ENCODE measurements around the gene CCDC197.

Gene CCDC197

GRCh38 chr14:93996130-93996695 lies 888 bp upstream of the CCDC197 start:
- Histone ChIP-seq H3K9me2 (ENCODE audit: low read depth, low read length) (no peaks in the 10 kb centered on the region), H3K4me2 (ENCODE audit: low read length) (no peak overlapping the region), H3K4me1 (ENCODE audit: insufficient read depth, low read length, severe bottlenecking) (peaks cover 23% of the 10 kb centered on the region), H3K79me2 (ENCODE audit: insufficient read depth, low read length) (no peaks in the 10 kb centered on the region), H3K9me3 (ENCODE audit: low read length) (no peaks in the 10 kb centered on the region), H3K36me3 (ENCODE audit: insufficient read depth, low read length) (no peaks in the 10 kb centered on the region), H3K4me3 (ENCODE audit: low read depth, low read length, poor library complexity, severe bottlenecking) (no peak overlapping the region), H3K27me3 (ENCODE audit: insufficient read depth, low read length) (no peaks in the 10 kb centered on the region), H4K20me1 (ENCODE audit: insufficient read depth, low read length) (no peaks in the 10 kb centered on the region), H3F3A (ENCODE audit: insufficient read depth, low read length) (no peaks in the 10 kb centered on the region), H3K9ac (ENCODE audit: low read length) (no peak overlapping the region), H3K27ac (ENCODE audit: low read depth, low read length, poor library complexity, severe bottlenecking) (no peak overlapping the region), H2AFZ (ENCODE audit: low read length) (no peak overlapping the region)
- no peak for TF ChIP-seq EZH2 (IDR thresholded peaks at IDR 0.05; ENCODE audit: borderline replicate concordance, low read length)
- TF ChIP-seq CTCF (IDR thresholded peaks at IDR 0.05; ENCODE audit: low read length): no peak

DNA sequence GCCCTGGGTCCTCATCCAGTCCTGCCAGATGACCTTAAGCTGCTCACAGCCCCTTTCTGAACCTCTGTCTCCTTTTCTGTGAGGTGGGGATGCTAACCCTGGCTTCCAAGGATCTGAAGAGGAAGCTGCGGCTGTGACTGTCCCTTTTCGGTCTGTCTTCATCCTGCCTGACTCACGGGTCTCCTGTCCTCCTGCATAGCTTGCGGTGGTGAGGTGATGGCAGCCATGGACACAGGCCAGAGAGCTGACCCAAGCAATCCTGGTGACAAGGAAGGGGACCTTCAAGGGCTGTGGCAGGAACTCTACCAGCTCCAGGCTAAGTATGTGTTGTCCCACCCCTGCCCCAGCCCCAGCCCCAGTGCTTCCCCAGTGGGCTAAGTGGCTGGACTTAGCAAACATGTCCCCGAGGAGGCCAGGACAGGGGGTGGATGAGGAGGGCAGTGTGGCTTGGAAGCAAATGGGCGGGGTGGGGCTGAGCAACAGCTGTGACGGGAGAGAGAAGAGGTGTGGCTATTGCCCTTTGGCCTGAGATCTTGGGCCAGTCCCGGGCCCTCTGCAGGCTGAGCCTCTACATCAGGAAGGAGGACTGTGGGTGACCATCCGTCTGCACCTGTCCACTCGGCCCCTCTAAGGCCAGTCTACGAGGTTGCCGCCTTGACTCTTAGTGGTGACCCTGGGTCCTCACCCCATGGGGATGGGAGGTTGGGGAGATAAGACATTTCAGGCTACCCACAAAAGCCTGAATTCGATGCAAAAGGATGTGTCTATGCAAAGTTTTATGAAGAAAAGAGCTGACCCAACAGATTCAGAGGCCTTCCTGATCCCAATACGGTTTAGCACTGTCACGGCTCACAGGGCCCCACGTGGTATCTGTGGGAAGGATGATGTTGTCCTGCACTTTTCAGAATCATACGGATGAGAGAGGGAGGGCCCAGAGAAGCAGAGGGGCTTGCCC lies 1.1 kb downstream of the CCDC197 start:
- TF ChIP-seq CTCF (IDR thresholded peaks at IDR 0.05; ENCODE audit: low read length) (no peak), EZH2 (IDR thresholded peaks at IDR 0.05; ENCODE audit: borderline replicate concordance, low read length) (no peak)

DNA sequence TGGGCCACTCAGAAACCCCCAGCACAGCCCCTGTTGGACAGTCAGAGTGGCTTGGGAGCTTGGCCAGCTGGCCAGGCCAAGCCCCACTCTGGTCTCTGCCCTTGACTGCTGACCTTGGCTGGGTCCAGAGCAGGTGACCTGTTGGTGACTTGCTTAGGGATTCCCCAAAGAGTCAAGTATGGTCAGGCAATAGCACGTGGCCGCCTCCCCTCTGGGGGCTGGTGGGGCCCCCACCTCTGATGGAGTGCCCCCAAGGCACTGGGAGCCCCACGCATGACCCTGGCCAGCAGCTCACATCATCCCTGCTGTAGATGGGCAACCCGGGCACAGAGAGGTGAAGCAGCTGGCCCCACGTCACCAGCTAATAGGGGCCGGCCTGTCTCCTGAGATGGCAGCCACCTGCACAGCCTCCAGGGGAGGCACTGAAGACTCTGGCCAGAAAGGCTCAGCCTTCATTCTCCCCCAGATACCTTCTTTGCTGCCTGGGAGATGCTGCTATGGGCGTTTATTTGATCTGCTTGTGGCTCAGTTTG lies 1.8 kb downstream of the CCDC197 start:
- peaks cover 32% of the 10 kb centered on the region for H3K4me1 ChIP-seq (ENCODE audit: insufficient read depth, low read length, severe bottlenecking)
- no peak overlapping the region; the same call in 1 of the 2 replicates for H3K4me2 ChIP-seq (ENCODE audit: low read length)
- no peaks in the 10 kb centered on the region for H3K9me2 ChIP-seq (ENCODE audit: low read depth, low read length)
- H2AFZ ChIP-seq (ENCODE audit: low read length): no peak overlapping the region
- no peaks in the 10 kb centered on the region for H3F3A ChIP-seq (ENCODE audit: insufficient read depth, low read length)
- no peaks in the 10 kb centered on the region for H3K79me2 ChIP-seq (ENCODE audit: insufficient read depth, low read length)
- H3K9ac ChIP-seq (ENCODE audit: low read length): peak overlapping the region; percentile 20; the same call in 1 of the 2 replicates
- no peaks in the 10 kb centered on the region for H3K36me3 ChIP-seq (ENCODE audit: insufficient read depth, low read length)
- no peak overlapping the region for H3K4me3 ChIP-seq (ENCODE audit: low read depth, low read length, poor library complexity, severe bottlenecking)
- TF ChIP-seq CTCF (IDR thresholded peaks at IDR 0.05; ENCODE audit: low read length) (no peak), EZH2 (IDR thresholded peaks at IDR 0.05; ENCODE audit: borderline replicate concordance, low read length) (no peak)
- H3K9me3 ChIP-seq (ENCODE audit: low read length): no peaks in the 10 kb centered on the region
- H3K27ac ChIP-seq (ENCODE audit: low read depth, low read length, poor library complexity, severe bottlenecking): peak overlapping the region; percentile 42
- no peaks in the 10 kb centered on the region for H4K20me1 ChIP-seq (ENCODE audit: insufficient read depth, low read length)
- H3K27me3 ChIP-seq (ENCODE audit: insufficient read depth, low read length): no peaks in the 10 kb centered on the region

More for the DNA sequence above, 1.1 kb downstream of the CCDC197 start:
- Histone ChIP-seq H3K4me3 (ENCODE audit: low read depth, low read length, poor library complexity, severe bottlenecking) (no peak overlapping the region), H3K36me3 (ENCODE audit: insufficient read depth, low read length) (no peaks in the 10 kb centered on the region), H3K9me3 (ENCODE audit: low read length) (no peaks in the 10 kb centered on the region), H3K9ac (ENCODE audit: low read length) (no peak overlapping the region), H2AFZ (ENCODE audit: low read length) (no peak overlapping the region), H3K27me3 (ENCODE audit: insufficient read depth, low read length) (no peaks in the 10 kb centered on the region), H3K4me2 (ENCODE audit: low read length) (no peak overlapping the region), H3K79me2 (ENCODE audit: insufficient read depth, low read length) (no peaks in the 10 kb centered on the region), H3K9me2 (ENCODE audit: low read depth, low read length) (no peaks in the 10 kb centered on the region), H3F3A (ENCODE audit: insufficient read depth, low read length) (no peaks in the 10 kb centered on the region), H4K20me1 (ENCODE audit: insufficient read depth, low read length) (no peaks in the 10 kb centered on the region), H3K4me1 (ENCODE audit: insufficient read depth, low read length, severe bottlenecking) (peaks cover 32% of the 10 kb centered on the region), H3K27ac (ENCODE audit: low read depth, low read length, poor library complexity, severe bottlenecking) (no peak overlapping the region)

Measured in OCI-LY1 (cell line).